DOHH2 (cell line): ENCODE results near the gene IGF1R.

Experiments used
- EZH2phosphoT487 ChIP-seq: fragments of 200-600 bp; sonication (generic); IDR thresholded peaks from 2 replicates; pipeline ENCODE4 v1.6.1; 2017; ENCODE audit warnings: borderline replicate concordance, mild to moderate bottlenecking, antibody characterized with exemption, low read length, moderate library complexity, mixed read lengths
- TF ChIP-seq, protein P1 (sequence below): fragments of 200-600 bp; sonication (generic); IDR thresholded peaks from one replicate; pipeline ENCODE4 v1.5.1; 2014; ENCODE audit warnings: antibody characterized with exemption, mild to moderate bottlenecking, low read depth, low read length; ENCODE audit not compliant: poor library complexity, severe bottlenecking

DNA sequence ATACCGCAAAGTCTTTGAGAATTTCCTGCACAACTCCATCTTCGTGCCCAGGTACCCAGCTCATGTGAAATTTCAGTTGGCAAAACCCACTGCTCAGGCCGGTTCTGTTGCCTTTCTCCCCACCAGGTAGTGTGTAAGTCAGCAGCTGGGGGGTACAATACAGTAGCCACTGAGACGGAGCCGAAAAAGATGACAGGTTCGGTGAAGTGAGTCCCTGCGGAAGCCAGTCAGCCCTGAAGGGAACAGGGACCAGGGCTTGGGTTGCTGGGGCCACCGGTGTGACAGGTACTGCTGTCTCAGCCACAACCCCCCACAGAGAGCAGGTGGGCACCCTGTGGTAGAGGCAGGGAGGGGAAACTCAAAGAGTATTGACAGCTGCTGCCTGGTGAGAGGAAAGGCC, 268.5 kb downstream of the IGF1R start:
- no peak for TF ChIP-seq EZH2phosphoT487
- TF ChIP-seq, protein P1, sequence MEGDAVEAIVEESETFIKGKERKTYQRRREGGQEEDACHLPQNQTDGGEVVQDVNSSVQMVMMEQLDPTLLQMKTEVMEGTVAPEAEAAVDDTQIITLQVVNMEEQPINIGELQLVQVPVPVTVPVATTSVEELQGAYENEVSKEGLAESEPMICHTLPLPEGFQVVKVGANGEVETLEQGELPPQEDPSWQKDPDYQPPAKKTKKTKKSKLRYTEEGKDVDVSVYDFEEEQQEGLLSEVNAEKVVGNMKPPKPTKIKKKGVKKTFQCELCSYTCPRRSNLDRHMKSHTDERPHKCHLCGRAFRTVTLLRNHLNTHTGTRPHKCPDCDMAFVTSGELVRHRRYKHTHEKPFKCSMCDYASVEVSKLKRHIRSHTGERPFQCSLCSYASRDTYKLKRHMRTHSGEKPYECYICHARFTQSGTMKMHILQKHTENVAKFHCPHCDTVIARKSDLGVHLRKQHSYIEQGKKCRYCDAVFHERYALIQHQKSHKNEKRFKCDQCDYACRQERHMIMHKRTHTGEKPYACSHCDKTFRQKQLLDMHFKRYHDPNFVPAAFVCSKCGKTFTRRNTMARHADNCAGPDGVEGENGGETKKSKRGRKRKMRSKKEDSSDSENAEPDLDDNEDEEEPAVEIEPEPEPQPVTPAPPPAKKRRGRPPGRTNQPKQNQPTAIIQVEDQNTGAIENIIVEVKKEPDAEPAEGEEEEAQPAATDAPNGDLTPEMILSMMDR = no peak
